Stimulated activated naive CD4-positive, alpha-beta T cell (primary cell): ENCODE measurements around the gene CST4.
"Not testable (repeated sequence)": the region's sequence is repeated elsewhere in the genome, so short reads cannot be mapped to it uniquely, and the experiment has no call there.

Experiments used
- DNase-seq, 6 experiments: peaks; one replicate each; lab custom pipeline; 2025; lab: John Stamatoyannopoulos, UW

CST4 gene

GRCh38 chr20:23687986-23688385 lies 852 bp downstream of the CST4 start:
- no peak for DNase-seq

- no peak for DNase-seq
Observed at GRCh38 chr20:23686046-23686750, 2.6 kb downstream of the CST4 start.

GRCh38 chr20:23685529-23685896 lies 3.3 kb downstream of the CST4 start:
- not testable (repeated sequence) for DNase-seq

DNA sequence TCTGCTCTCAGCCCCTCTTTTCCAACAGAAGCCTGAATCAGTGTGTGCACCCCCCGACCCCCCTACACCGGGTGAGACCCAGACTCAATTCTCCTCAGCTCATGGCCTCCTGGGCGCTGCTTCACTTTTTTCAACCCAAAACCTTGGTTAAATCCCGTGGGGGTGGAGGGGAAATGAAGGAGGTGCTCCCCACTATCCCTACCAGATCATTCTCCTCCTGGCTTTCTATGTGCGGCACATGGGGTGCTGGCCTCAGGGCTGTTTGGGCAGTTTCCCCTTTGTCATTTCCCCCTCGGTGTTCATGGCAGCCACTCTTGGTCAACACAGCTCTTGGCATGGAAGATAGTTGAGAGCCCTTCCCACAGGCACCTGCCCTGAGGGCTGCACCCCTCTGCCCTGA lies 4.6 kb downstream of the CST4 start:
- no peak for DNase-seq

- DNase-seq = no peak
Observed at GRCh38 chr20:23683807-23684206, 5.0 kb downstream of the CST4 start.

- no peak for DNase-seq
Observed at GRCh38 chr20:23683281-23683680, 5.6 kb downstream of the CST4 start.

GRCh38 chr20:23680146-23680545 lies 8.7 kb downstream of the CST4 start:
- no peak for DNase-seq

DNA sequence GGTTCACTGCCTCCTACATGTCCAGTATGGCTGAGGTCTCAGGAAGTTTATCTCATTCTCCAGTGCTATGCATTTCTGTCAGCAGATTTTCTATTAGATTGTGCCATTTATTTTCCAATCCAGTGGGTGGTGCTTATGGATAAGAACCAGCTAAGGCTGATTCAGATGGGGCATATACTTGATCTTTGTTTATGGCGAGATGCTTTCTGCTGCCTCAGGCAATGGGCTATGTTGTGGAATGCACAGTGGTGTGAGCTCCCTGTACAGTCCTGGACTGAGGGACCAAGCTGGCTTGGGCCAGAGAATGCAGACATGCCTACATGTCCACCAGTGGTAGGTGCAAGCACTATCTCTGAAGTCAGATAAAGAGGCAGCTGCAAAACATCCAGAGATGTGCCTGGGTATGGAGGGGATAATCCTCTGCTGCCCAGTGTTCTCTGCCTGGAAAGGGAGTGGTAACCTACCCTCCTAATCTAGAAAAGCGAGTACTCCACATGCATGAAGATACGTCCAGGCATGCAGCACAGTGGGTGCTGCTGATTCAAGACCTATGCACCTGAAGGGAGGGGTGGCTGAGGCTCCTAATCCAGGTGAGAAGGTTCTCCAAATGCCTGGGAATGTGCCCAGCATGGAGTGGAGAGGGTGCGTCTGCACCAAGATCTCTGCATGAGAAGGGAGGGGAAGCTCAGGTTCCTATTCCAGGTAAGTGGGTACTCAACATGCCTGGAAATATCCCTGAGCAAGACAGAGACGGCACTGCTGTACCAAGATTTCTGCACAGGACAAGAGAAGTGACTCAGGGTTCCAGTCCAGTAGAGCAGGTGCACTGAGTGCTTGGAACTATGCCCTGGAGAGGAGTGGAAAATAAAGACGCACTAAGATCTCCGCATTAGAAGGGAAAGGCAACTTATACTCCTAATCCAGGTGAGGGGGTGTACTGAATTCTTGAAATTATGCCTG lies 9.4 kb downstream of the CST4 start:
- DNase-seq = no peak

GRCh38 chr20:23673209-23673608 lies 15.6 kb downstream of the CST4 start:
- no peak for DNase-seq

DNA sequence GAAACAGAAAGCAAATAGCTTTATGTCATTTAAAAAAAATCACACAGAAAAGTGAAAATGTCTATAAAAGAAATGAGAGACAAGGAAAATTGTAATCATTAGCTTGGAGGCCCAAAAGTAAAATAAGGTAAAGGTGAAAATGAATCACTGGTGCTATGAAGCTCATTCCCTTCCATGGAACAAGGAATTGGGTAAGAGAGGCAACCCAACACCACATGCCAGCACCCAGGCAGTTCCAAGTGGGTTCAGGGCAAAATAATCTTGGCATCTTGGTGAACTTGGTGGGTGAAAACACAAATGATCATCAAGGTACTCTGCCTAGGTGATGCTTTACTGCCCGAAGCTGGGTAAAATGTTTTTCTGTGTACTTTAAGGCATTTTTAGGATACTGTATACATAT lies 16.7 kb downstream of the CST4 start:
- no peak for DNase-seq

DNA sequence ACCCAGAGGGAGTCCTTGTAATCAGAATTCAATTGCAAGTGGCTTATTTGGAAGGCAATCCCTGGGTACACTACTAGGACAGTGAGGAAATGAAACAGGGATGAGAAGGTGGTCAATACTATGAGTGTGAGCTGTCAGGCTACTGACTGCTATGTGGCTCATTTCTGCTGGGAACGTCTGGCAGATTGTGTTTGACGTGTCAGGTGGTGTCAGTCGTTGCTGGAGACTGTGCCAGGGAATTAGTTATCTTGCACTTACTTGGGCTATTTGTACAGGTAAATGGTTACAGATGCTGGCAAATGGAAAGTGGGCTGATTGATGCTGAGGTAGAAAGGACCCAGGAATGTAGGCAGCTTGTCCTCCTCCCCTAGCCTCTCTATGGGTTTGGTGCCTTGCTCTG lies 17.4 kb downstream of the CST4 start:
- DNase-seq = no peak

DNA sequence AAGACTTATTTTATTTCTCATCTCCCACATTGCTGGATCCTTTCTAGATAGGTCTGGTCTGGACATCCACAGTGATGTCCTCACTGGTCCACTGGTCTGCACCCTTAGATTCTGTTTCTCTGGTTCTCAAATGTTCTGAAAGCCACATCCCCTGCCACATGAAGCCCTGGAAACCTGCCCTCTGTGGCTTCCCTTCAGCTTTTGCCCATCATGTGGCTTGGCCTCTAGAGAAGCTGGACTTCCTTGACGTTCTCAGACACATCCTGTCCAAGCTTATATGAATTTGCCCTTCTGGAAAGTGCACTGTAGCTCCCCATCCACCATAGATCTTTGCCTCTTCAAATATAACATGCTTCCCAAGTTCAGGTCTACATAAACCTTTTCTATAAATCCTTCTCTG lies 18.5 kb downstream of the CST4 start:
- DNase-seq = no peak

GRCh38 chr20:23669866-23670265 lies 19.0 kb downstream of the CST4 start:
- no peak for DNase-seq

GRCh38 chr20:23669327-23669726 lies 19.5 kb downstream of the CST4 start:
- no peak for DNase-seq

DNA sequence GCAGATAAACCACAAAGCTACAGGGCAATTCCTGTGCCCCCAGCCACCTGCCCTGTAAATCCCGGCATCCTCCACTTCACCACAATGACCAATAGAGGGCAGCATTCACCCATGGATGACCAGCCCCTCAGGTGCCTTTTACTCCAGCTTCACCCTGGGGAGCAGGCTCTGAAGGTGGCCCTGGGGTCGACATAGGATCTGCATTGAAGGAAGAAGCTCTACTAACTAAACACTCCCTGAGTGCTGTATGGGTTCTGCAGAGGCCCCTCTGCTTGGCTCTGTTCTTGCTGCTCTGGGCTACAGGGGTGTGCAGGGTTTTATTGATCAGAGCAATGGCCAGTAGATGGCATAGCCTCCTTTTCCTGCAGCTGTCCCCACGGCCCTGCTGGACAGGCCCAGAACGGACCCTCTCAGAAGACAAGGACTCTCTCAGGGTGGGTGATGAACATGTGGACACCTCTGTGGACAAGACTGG lies 20.3 kb downstream of the CST4 start:
- peak in 2 of 6 experiments; percentile 7 to 14 for DNase-seq

DNA sequence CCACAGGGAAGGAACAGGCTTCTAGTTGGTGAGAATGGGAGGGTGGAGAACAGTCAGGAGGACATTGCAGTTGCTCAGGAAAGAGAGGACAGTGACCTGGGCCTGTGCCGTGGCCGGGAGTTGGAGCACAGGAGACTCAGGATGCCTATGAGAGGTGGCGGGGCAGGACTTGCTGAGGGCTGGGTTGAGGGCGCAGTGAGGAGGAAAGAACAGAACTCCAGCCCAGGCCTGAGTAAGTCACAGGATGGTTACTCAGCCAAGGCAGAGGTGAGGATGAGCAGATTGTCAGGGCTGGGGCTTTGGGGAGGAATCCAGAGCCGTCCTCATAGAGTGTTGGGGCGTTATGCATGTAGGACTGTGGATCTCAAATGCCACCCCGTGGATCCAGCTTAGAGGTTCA lies 21.2 kb downstream of the CST4 start:
- no peak for DNase-seq

GRCh38 chr20:23666698-23667097 lies 22.1 kb downstream of the CST4 start:
- DNase-seq = no peak

DNA sequence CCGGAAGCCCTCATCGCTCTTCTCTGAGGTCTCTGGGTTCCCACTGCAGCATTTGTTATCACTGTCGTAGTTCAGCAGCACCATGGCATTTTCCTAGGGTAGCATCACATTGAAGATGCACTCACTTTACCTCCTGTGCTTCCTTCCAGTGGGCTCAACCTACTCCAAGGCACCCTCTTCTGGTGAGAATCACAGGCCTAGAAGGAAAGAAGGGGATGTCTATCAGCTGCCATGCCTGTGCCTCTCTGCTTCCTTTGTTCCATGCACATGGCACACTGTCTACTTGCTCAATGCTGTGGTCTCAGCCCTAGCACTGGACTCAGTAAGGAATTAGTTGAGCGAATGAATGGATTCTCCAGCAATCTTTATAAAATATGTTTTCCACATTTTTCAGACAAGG lies 22.6 kb downstream of the CST4 start:
- no peak for DNase-seq

DNA sequence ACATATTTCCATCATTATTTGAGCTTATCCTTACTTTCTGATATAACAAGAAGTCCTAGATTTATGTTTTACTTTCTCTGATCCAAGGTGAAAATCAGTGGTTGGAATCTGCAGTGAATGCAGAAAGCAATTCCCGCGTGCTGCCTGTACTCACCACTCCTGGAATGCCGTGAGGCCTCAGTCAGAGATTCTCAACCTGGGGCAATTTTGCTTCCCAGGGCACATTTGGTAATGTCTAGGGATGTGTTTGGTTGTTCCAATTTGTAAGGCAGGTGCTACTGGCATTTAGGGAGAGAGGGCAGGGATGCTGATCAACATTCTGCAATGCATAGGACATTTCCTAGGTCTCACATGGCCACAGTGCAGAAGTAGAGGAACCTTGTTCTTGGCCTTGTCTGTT lies 23.9 kb downstream of the CST4 start:
- DNase-seq = no peak

- not testable (repeated sequence) for DNase-seq
Observed at GRCh38 chr20:23664046-23664445, 24.8 kb downstream of the CST4 start.

DNA sequence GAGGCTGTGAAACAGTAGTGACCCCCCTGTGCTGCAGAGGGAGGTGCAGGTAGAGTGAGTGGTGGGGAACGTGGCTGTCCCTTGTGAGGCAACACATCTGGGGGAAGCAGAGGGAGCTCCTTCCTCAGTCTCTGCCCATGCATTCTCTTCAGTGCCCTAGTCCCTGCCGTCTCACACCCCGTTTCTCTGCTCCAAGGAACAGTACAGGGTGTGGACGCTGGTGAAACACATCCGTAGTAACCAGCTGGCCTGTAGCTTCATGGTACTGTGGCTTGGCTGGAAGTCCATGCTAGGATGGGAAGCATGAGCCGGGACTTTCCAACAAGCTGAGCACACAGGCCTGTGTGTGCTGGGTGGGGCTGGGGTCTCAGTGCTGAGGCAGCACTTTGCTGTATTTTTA lies 25.7 kb downstream of the CST4 start:
- no peak for DNase-seq

GRCh38 chr20:23662276-23662870 lies 26.5 kb downstream of the CST4 start:
- no peak for DNase-seq

DNA sequence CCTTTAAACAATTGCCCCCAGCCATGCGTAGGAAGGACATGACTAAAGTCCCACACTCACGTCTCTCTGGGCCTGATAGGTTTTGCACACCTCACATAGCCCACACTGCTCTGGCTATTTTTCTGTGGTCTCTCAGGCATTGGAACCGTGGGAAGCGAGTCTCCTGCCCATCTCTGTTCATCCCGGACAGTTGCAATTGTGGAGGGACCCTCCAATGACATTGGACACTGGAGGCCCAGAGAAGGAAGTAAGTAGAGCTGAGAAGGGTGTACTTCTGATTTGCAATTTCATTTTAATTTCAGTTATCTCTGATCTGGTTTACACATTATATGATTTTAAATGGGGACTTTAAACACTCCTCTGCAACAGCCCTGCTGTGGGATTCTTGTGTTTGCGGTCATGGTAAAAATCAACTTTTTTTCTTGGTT lies 27.8 kb downstream of the CST4 start:
- DNase-seq = no peak
